ENCODE results near the gene SAP25. TPM values are rescaled to one million over a fixed set of nuclear protein-coding genes. Genes with fewer than 3 reads are reported as not detected.

The SAP25 gene
- total and polyA plus RNA-seq, 2 of the 4 experiments (the other 2 are of a cell fraction), result 1.8 TPM; not detected in 1

- no peak overlapping the region for H3K9ac ChIP-seq (ENCODE audit: low read depth, low read length)
- H3K27ac ChIP-seq (ENCODE audit: insufficient read depth, low read length), result no peak overlapping the region
- BruUV-seq (replicated peaks), result no TSS peak
- H3K18ac ChIP-seq (ENCODE audit: low read depth, low read length), result no peak overlapping the region
- peaks cover 9% of the 10 kb centered on the region for H3K4me1 ChIP-seq (ENCODE audit: control insufficient read depth, insufficient read depth, low read length)
- H3K36me3 ChIP-seq (ENCODE audit: control insufficient read depth, insufficient read depth, low read length), result peaks cover 3% of the 10 kb centered on the region
- H4K20me1 ChIP-seq (ENCODE audit: insufficient read depth, low read length), result no peaks in the 10 kb centered on the region
- no peak for ATAC-seq (ENCODE audit: low read depth)
- no peak for DNase-seq
- no peak overlapping the region for H3K4me3 ChIP-seq (ENCODE audit: insufficient read depth, low read depth, low read length)
- no peak overlapping the region for H3K56ac ChIP-seq (ENCODE audit: extremely low read depth, insufficient read depth, low read length)
- dilution Hi-C loops (cut with HindIII; ENCODE audit: low sequenced_read_pairs, unreplicated experiment) (no loop called here), intact Hi-C loops (cut with micrococcal nuclease) (loop anchor here (5.0 kb wide), 1 partner anchor 92 kb away; the partner anchor contains the start of gene GIGYF1), in situ Hi-C loops (cut with MboI; ENCODE audit: low sequenced_read_pairs) (loop anchor here (25.0 kb wide), 1 partner anchor 262 kb away; the partner anchor contains the start of genes SLC12A9 and TRIP6)
- H4K91ac ChIP-seq (ENCODE audit: insufficient read depth, low read depth, low read length), result no peak overlapping the region
- no peak overlapping the region for H2AFZ ChIP-seq (replicated peaks; ENCODE audit: low read length, poor library complexity)
- H3K79me1 ChIP-seq (ENCODE audit: low read depth in 1 of 2, low read length in 2 of 2), result peaks cover 0 to 35% of the 10 kb centered on the region in 2 experiments; a peak in 2 of 4 replicates
- H3K23ac ChIP-seq (ENCODE audit: low read depth, low read length), result no peak overlapping the region
- no peak overlapping the region for H2BK5ac ChIP-seq (ENCODE audit: low read depth, low read length, poor library complexity, severe bottlenecking)
- no peak overlapping the region for H2AK9ac ChIP-seq (replicated peaks; ENCODE audit: low read depth, low read length, poor library complexity)
- H3K4me2 ChIP-seq (ENCODE audit: low read depth, low read length), result no peak overlapping the region
- no peak overlapping the region for H4K5ac ChIP-seq (ENCODE audit: low read depth, low read length)
- no peak overlapping the region for H2BK20ac ChIP-seq (ENCODE audit: low read depth, low read length)
- no peak overlapping the region for H4K8ac ChIP-seq (ENCODE audit: low read depth in 2 of 2, low read length in 2 of 2)
- no peak overlapping the region for H3K4ac ChIP-seq (ENCODE audit: low read depth, low read length)
- TF ChIP-seq MAZ (IDR thresholded peaks at IDR 0.05; ENCODE audit: borderline replicate concordance, low read depth, low read length) (no peak), FOS (IDR thresholded peaks at IDR 0.05; ENCODE audit: low read depth, low read length) (no peak), BHLHE40 (IDR thresholded peaks at IDR 0.05; ENCODE audit: low read depth, low read length) (no peak), NFE2L2 (IDR thresholded peaks at IDR 0.05; ENCODE audit: low read depth, low read length) (no peak), RAD21 (IDR thresholded peaks at IDR 0.05; ENCODE audit: low read length) (no peak), SMC3 (IDR thresholded peaks at IDR 0.05; ENCODE audit: low read depth, low read length) (no peak), RFX5 (IDR thresholded peaks at IDR 0.05; ENCODE audit: low read depth, low read length) (no peak), CEBPB (IDR thresholded peaks at IDR 0.05; ENCODE audit: low read depth, low read length) (no peak), MXI1 (IDR thresholded peaks at IDR 0.05; ENCODE audit: borderline replicate concordance, low read depth, low read length) (no peak), POLR2A (IDR thresholded peaks at IDR 0.05; ENCODE audit: low read depth, low read length) (no peak), RCOR1 (IDR thresholded peaks at IDR 0.05; ENCODE audit: insufficient replicate concordance, low read length) (no peak), MAFK (IDR thresholded peaks at IDR 0.05; ENCODE audit: low read depth, low read length) (no peak), USF2 (IDR thresholded peaks at IDR 0.05; ENCODE audit: low read depth, low read length) (no peak), CHD1 (IDR thresholded peaks at IDR 0.05; ENCODE audit: low read depth, low read length) (no peak)
- TF ChIP-seq, protein P1, sequence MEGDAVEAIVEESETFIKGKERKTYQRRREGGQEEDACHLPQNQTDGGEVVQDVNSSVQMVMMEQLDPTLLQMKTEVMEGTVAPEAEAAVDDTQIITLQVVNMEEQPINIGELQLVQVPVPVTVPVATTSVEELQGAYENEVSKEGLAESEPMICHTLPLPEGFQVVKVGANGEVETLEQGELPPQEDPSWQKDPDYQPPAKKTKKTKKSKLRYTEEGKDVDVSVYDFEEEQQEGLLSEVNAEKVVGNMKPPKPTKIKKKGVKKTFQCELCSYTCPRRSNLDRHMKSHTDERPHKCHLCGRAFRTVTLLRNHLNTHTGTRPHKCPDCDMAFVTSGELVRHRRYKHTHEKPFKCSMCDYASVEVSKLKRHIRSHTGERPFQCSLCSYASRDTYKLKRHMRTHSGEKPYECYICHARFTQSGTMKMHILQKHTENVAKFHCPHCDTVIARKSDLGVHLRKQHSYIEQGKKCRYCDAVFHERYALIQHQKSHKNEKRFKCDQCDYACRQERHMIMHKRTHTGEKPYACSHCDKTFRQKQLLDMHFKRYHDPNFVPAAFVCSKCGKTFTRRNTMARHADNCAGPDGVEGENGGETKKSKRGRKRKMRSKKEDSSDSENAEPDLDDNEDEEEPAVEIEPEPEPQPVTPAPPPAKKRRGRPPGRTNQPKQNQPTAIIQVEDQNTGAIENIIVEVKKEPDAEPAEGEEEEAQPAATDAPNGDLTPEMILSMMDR (conservative IDR thresholded peaks at IDR 0.05; ENCODE audit: low read depth, low read length), result no peak
- H2BK15ac ChIP-seq (ENCODE audit: low read depth, low read length), result no peak overlapping the region
- no peaks in the 10 kb centered on the region for H3K27me3 ChIP-seq (ENCODE audit: control insufficient read depth, insufficient read depth, low read length)
- CTCF ChIA-PET, result no interaction called here
- no peaks in the 10 kb centered on the region for H3K9me3 ChIP-seq (ENCODE audit: control insufficient read depth, insufficient read depth, low read length)
- no peaks in the 10 kb centered on the region for H3K9me1 ChIP-seq (ENCODE audit: insufficient read depth, low read length)
- no peak overlapping the region for H2BK120ac ChIP-seq (ENCODE audit: low read depth, low read length)
- no peak overlapping the region for H2AK5ac ChIP-seq (ENCODE audit: low read depth, low read length)
- H3K14ac ChIP-seq (replicated peaks; ENCODE audit: low read depth, low read length), result no peak overlapping the region
- POLR2A ChIA-PET (ENCODE audit: unreplicated experiment), result no interaction called here
- 80% methylated on average over 3 of the region's 18 CpGs; no CpG with 5 or more reads in 1 of the 2 experiments for WGBS, 2 experiments (ENCODE audit: extremely low coverage in 2 of 2, insufficient read length in 1 of 2)
These were observed 26.4 kb upstream of the SAP25 start for GRCh38 chr7:100599911-100600729.
